Psoas muscle (tissue), 8 donors: ENCODE data around the gene HUS1. TPM values are rescaled to one million over a fixed set of nuclear protein-coding genes. Genes with fewer than 3 reads are reported as not detected.

ENCODE experiments used
- ATAC-seq, 4 donors: fragments of 200-7000 bp; cut with Tn5 transposase; one replicate each; pipeline ENCODE4 v1.9.1; 2020; ENCODE audit warnings: moderate library complexity in 3 of 4, mild to moderate bottlenecking in 2 of 4
- DNase-seq, 2 donors: peaks; one replicate each; pipeline ENCODE4 v3.0.0-alpha.2; 2020
- H3K27ac ChIP-seq: fragments of 200-600 bp; one replicate; pipeline ENCODE4 v1.8.0; 2022
- H3K27me3 ChIP-seq, 3 donors: fragments of 200-600 bp in 1 of 3; one replicate each; pipeline versions ENCODE4 v1.6.1 to v1.8.0; 2013 to 2022; ENCODE audit warnings: low read length in 2 of 3, mild to moderate bottlenecking in 2 of 3, moderate library complexity in 1 of 3; ENCODE audit not compliant: insufficient read depth in 3 of 3
- H3K36me3 ChIP-seq, 2 donors: fragments of 200-600 bp in 1 of 2; one replicate each; pipeline versions ENCODE4 v1.6.1 to v1.8.0; 2013 to 2022; ENCODE audit warnings: low read depth in 1 of 2, mild to moderate bottlenecking in 1 of 2, moderate library complexity in 1 of 2; ENCODE audit not compliant: insufficient read depth in 1 of 2
- H3K4me1 ChIP-seq: fragments of 200-600 bp; one replicate; pipeline ENCODE4 v1.8.0; 2022
- H3K4me3 ChIP-seq: fragments of 200-600 bp; one replicate; pipeline ENCODE4 v1.8.0; 2022; ENCODE audit warnings: mild to moderate bottlenecking
- H3K9me3 ChIP-seq: fragments of 200-600 bp; one replicate; pipeline ENCODE4 v1.8.0; 2022
- CTCF ChIP-seq: fragments of 200-600 bp; IDR thresholded peaks from one replicate; pipeline ENCODE4 v1.8.0; 2022; ENCODE audit warnings: antibody characterized with exemption
- WGBS, 3 donors: extraction: QIAGEN DNeasy Blood & Tissue Kit; methylation state at CpG; one replicate each; pipeline versions ENCODE4 v1.1.6 to v1.1.7; 2013; 5-methylcytosine and 5-hydroxymethylcytosine counted together
- intact Hi-C, 2 donors: fragments of 100-400 bp; cut with DNase I; formaldehyde crosslinking; loops; one replicate each; pipeline versions ENCODE4 v1.11.0 to v1.14.2; 2022
- polyA plus RNA-seq, 3 donors: library from polyadenylated mRNA; stranded (reverse); fragments of 200-250 nt; gene quantifications; one replicate each; pipeline ENCODE4 v1.2.3, GENCODE V29; 2013
- total RNA-seq, 4 donors: library from RNA; stranded (reverse); fragmentation: NEBNext Ultra II Directional in 2 of 4; extraction: Animal tissue kit (Norgen Biotek cat#: 25700) in 2 of 4; gene quantifications; one replicate each; pipeline versions ENCODE4 v1.2.1 to v1.2.4, GENCODE V29; 2021 to 2023
- donor health status: healthy with polysubstance abuse.
- donor health status: DM: no; HTN: no; CAD: no; lungs with moderate emphysema.
- donor health status: Bipolar disorder and iron deficiency.
- donor health status: healthy.
- donor health status: DM: yes; HTN: yes; CAD: no.
- donor health status: DM: no; HTN: no; CAD: no.
- donor health status: DM: no; HTN: no; CAD: no.
- donor health status: DM: yes; HTN: yes; CAD: no.

Gene HUS1
- total and polyA plus RNA-seq, 7 donors = 17.8 to 30.7 (median 26.6) TPM

DNA sequence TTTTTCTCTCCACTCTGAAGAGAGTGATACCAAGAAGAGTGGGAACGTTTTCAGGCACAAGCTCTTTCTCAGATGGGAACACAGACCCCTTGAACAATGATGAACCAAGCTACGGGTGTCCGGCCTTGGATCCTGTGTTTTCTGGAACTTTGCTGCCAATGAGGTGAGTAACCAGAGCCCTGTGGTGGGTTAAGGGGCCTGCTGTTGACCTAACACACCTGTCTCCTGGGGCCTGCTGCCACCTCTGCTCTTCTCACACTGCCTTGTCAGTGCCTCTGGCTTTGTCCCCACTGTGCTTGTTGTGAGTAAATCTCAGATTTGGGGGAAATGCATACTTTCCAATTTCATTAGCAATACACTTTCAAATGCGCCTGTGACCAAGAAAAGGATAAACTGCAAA, 29.7 kb downstream of the HUS1 start:
- no peak overlapping the region for H3K4me3 ChIP-seq
- H3K27me3 ChIP-seq = no peaks in the 10 kb centered on the region
- intact Hi-C loops = loop anchor here in 1 of 2 donors (5.0 kb wide), 1 partner anchor 163 kb away; no protein-coding TSS in a partner anchor
- peak overlapping the region; percentile 10 for H3K27ac ChIP-seq
- no peaks in the 10 kb centered on the region for H3K9me3 ChIP-seq
- TF ChIP-seq CTCF = no peak
- H3K4me1 ChIP-seq = no peaks in the 10 kb centered on the region
- peaks cover 0 to 8% of the 10 kb centered on the region in 2 donors for H3K36me3 ChIP-seq
- WGBS, 3 donors = 72 to 80% (median 75%) methylated on average over 4 of the region's 4 CpGs
- ATAC-seq = no peak
- DNase-seq = no peak

DNA sequence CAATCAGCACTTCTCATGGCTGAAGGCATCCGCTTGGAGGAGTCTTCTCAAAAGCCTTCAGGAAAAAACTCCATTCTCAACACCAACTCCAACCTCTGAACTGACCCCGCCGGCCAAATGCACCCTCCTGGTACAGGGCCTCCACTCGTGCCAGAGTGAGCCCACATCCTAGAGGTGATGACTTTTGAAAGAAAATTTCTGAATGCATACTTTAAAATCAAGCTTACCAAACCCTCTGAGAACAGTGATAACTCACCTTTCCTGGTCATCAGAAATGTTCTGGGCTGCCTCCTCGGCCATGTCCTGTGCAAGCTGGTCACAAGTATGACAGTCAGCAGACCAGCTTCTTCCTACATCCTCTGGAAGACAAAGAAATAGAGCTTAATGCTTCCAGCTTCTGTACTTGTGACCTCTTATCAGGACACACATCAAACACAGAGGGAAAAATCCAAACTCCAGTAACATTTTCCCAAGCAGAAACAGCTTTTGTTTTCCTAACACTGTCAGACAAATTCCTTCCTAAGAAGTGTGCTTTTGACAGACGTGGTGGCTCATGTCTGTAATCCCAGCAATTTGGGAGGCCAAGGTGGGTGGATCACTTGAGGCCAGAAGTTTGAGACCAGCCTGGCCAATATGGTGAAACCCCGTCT, 31.1 kb downstream of the HUS1 start, which contains the start of gene PKD1L1:
TSS of gene PKD1L1 (minus strand) at position 326 of the 650 bp plus-strand sequence. CDS start at position 300, 26 bp downstream.
- Histone ChIP-seq H3K27me3 (no peaks in the 10 kb centered on the region), H3K27ac (peak within 1 kb of the TSS; percentile 66), H3K36me3 (no peaks in the 10 kb centered on the region), H3K4me1 (no peaks in the 10 kb centered on the region), H3K9me3 (no peaks in the 10 kb centered on the region), H3K4me3 (no peak within 1 kb of the TSS)
- intact Hi-C loops = loop anchor here in 1 of 2 donors (5.0 kb wide), 1 partner anchor 164 kb away; no protein-coding TSS in a partner anchor
- ATAC-seq = no peak
- DNase-seq = no peak
- 68 to 75% (median 70%) methylated on average over 7 of the region's 7 CpGs for WGBS, 3 donors
- TF ChIP-seq CTCF = no peak

GRCh38 chr7:47947355-47947749, 32.1 kb downstream of the HUS1 start:
- intact Hi-C loops = loop anchor here in 1 of 2 donors (5.0 kb wide), 1 partner anchor 165 kb away; no protein-coding TSS in a partner anchor
- TF ChIP-seq CTCF = no peak
- Histone ChIP-seq H3K36me3 (no peaks in the 10 kb centered on the region), H3K9me3 (no peaks in the 10 kb centered on the region), H3K4me3 (no peak overlapping the region), H3K27me3 (no peaks in the 10 kb centered on the region), H3K27ac (peak overlapping the region; percentile 66), H3K4me1 (no peaks in the 10 kb centered on the region)
- WGBS, 3 donors = 87 to 93% (median 92%) methylated on average over 7 of the region's 7 CpGs
- DNase-seq (no peak), ATAC-seq (no peak)

DNA sequence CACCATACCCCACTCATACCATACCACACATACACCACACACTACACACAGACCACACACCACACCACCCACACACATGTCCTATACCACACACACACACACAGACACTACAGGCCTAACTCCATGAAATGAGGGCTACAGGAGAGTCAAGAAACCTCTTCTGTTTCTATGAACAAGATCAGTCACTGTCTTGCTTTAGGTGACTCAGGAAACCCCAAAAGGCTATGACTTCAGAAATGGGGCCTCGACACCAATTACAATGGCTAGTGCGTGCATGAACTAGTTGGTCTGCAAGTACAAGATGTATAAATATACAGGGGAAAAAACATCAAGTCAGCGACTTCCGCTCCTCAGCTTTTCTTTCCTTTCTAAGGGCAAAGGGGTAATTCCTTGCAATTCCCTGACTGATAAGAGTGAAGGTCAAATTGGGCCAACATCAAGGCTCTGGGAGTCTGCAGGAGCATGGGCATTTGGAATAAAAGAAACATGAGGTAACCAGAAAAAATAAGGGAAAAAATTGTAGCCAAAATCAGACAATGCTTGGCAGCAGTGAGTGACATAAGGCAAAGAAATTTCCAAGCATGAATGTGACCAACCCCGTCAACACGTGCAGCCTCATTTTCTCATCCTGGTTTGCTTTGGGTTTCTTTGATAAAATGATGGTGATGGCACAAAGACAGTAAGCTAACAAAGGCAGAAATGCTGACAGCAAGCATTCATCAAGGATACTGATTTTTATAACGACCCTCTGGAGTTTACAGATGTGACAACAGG, 32.6 kb downstream of the HUS1 start:
- ATAC-seq (no peak), DNase-seq (no peak)
- Histone ChIP-seq H3K36me3 (no peaks in the 10 kb centered on the region), H3K27ac (peak overlapping the region; percentile 66), H3K4me1 (no peaks in the 10 kb centered on the region), H3K9me3 (no peaks in the 10 kb centered on the region), H3K27me3 (no peaks in the 10 kb centered on the region), H3K4me3 (no peak overlapping the region)
- 67 to 73% (median 71%) methylated on average over 7 of the region's 7 CpGs for WGBS, 3 donors
- intact Hi-C loops = loop anchor here in 1 of 2 donors (5.0 kb wide), 1 partner anchor 166 kb away; no protein-coding TSS in a partner anchor
- no peak for TF ChIP-seq CTCF
